K562 (cell line): Measurements from ENCODE around the gene PRKG2. TPM values are rescaled to one million over a fixed set of nuclear protein-coding genes. Genes with fewer than 3 reads are reported as not detected.

ENCODE experiments used
- ATAC-seq: fragments of 200-7000 bp; cut with Tn5 transposase; 3 replicates; pipeline ENCODE4 v1.9.1; 2020; ENCODE audit warnings: moderate library complexity
- BruUV-seq: library from RNA; stranded (reverse); fragments of 400-500 nt; replicated peaks from 2 replicates; lab custom pipeline; 2021; lab: Mats Ljungman, UMichigan
- CTCF ChIA-PET: fragments of 300-600 bp; formaldehyde crosslinking; extraction: SDS; loops from one replicate; lab custom pipeline; 2021; ENCODE audit warnings: low intra/inter-chr PET ratio; lab: Yijun Ruan, JAX
- POLR2A ChIA-PET: fragments of 300-600, 350-650 bp; sonication (Branson Sonifier 250); formaldehyde crosslinking; extraction: SDS; loops from one replicate; lab custom pipeline; 2021; ENCODE audit warnings: antibody characterized with exemption, inconsistent platforms; lab: Yijun Ruan, JAX
- DNase-seq, 4 experiments: peaks; one replicate each; pipeline versions ENCODE4 v3.0.0 to v3.0.0-alpha.2; 2011 to 2018; ENCODE audit warnings: low spot score in 3 of 4, mixed read lengths in 3 of 4; ENCODE audit errors: extremely low read depth in 1 of 4
- FAIRE-seq: peaks from 2 replicates; lab custom pipeline; 2011; peaks lifted over from hg19 to GRCh38; lab: Jason Lieb, UNC
- H2AFZ ChIP-seq: 2 replicates; pipeline ENCODE4 v1.6.0; 2011; ENCODE audit warnings: low read depth, low read length, control low read depth, inconsistent platforms
- H3K27ac ChIP-seq: fragments of 200-600 bp; 3 replicates; pipeline ENCODE4 v1.8.0; 2011; ENCODE audit warnings: low read depth, mild to moderate bottlenecking, control low read depth, inconsistent platforms, low read length, moderate library complexity, mixed read lengths; ENCODE audit errors: extremely low read depth
- H3K27me3 ChIP-seq, 2 experiments: fragments of 300-600 bp in 1 of 2; 2 replicates in 1 of 2; 3 replicates in 1 of 2; pipeline versions ENCODE4 v1.6.0 to v1.8.0; 2011; ENCODE audit warnings: inconsistent platforms in 2 of 2, low read length in 2 of 2, mild to moderate bottlenecking in 1 of 2, mixed read lengths in 1 of 2, moderate library complexity in 1 of 2; ENCODE audit not compliant: control insufficient read depth in 2 of 2, insufficient read depth in 2 of 2
- H3K36me3 ChIP-seq: fragments of 300-600 bp; 3 replicates; pipeline ENCODE4 v1.8.0; 2011; ENCODE audit warnings: mild to moderate bottlenecking, low read length, inconsistent platforms; ENCODE audit not compliant: control insufficient read depth, insufficient read depth
- H3K4me1 ChIP-seq, 2 experiments: fragments of 200-600 bp in 1 of 2; replicated peaks in 1 of 2; 2 replicates in 1 of 2; 3 replicates in 1 of 2; pipeline versions ENCODE4 v1.5.1 to v1.8.0; 2011; ENCODE audit warnings: inconsistent platforms in 2 of 2, low read length in 2 of 2, mild to moderate bottlenecking in 1 of 2, mixed read lengths in 1 of 2, moderate library complexity in 1 of 2; ENCODE audit not compliant: control insufficient read depth in 2 of 2, insufficient read depth in 2 of 2
- H3K4me2 ChIP-seq: 2 replicates; pipeline ENCODE4 v1.6.1; 2011; ENCODE audit warnings: low read length, control low read depth, inconsistent platforms, mixed read lengths; ENCODE audit not compliant: insufficient read depth
- H3K4me3 ChIP-seq: fragments of 200-600 bp; sonication (generic), shearing (Covaris generic); 2 replicates; pipeline ENCODE4 v1.5.1; 2016; ENCODE audit warnings: control low read depth, inconsistent platforms
- H3K79me2 ChIP-seq: fragments of 200-600 bp; 3 replicates; pipeline ENCODE4 v1.8.0; 2011; ENCODE audit warnings: low read length, inconsistent platforms; ENCODE audit not compliant: control insufficient read depth, insufficient read depth
- H3K9ac ChIP-seq, 2 experiments: 2 replicates each; pipeline versions ENCODE4 v1.6.0 to v1.6.1; 2011; ENCODE audit warnings: low read depth in 2 of 2, low read length in 2 of 2, control low read depth in 1 of 2, inconsistent platforms in 1 of 2, mild to moderate bottlenecking in 1 of 2, mixed read lengths in 1 of 2; ENCODE audit not compliant: insufficient read depth in 1 of 2
- H3K9me1 ChIP-seq: one replicate; pipeline ENCODE4 v1.6.0; 2011; ENCODE audit warnings: inconsistent platforms, mild to moderate bottlenecking, low read length, moderate library complexity; ENCODE audit not compliant: control insufficient read depth, insufficient read depth
- H3K9me3 ChIP-seq: replicated peaks from 2 replicates; pipeline ENCODE4 v1.5.1; 2011; ENCODE audit warnings: low read depth, low read length, inconsistent platforms; ENCODE audit not compliant: control insufficient read depth, insufficient read depth
- H4K20me1 ChIP-seq: replicated peaks from 2 replicates; pipeline ENCODE4 v1.6.1; 2011; ENCODE audit warnings: low read length, inconsistent platforms, mixed read lengths; ENCODE audit not compliant: control insufficient read depth, insufficient read depth
- CCNT2 ChIP-seq: IDR thresholded peaks from 2 replicates; pipeline ENCODE4 v1.6.1; 2011; ENCODE audit warnings: borderline replicate concordance, low read depth, mild to moderate bottlenecking, moderate library complexity, mixed read lengths, low read length; ENCODE audit not compliant: insufficient read length; ENCODE audit errors: extremely low read depth
- NUFIP1 ChIP-seq: fragments of 450-650 bp; IDR thresholded peaks from 2 replicates; pipeline ENCODE4 v1.6.1; 2018; ENCODE audit not compliant: partially characterized antibody
- POLR2G ChIP-seq: fragments of 200-400 bp; formaldehyde crosslinking; IDR thresholded peaks from 2 replicates; pipeline ENCODE4 v1.6.1; 2017; ENCODE audit warnings: low read depth, mild to moderate bottlenecking, antibody characterized with exemption, low read length, moderate library complexity
- TBP ChIP-seq: optimal IDR thresholded peaks from 2 replicates; pipeline ENCODE3; 2011; ENCODE audit warnings: low read depth, low read length, improper control_type of control experiment
- ZBED1 ChIP-seq: IDR thresholded peaks from 2 replicates; pipeline ENCODE4 v1.6.1; 2014
- ZNF696 ChIP-seq: fragments of 250-450 bp; sonication (Bioruptor Pico); conservative IDR thresholded peaks from 2 replicates; pipeline ENCODE4 v1.4.0; 2020; ENCODE audit warnings: mild to moderate bottlenecking, moderate library complexity
- in situ Hi-C: fragments of 300-500 bp; cut with MboI; formaldehyde crosslinking; loops from 4 replicates; pipeline ENCODE4 v1.15.0; 2018; ENCODE audit warnings: inconsistent platforms, mixed read lengths
- intact Hi-C: fragments of 100-400 bp; cut with micrococcal nuclease; formaldehyde crosslinking; loops from 2 replicates; pipeline ENCODE4 v1.14.2; 2022
- polyA plus RNA-seq, 8 experiments: library from polyadenylated mRNA; depleted of rRNA in 4 of 8; stranded (reverse) in 5 of 8; unstranded in 3 of 8; fragments of >200 nt; fragmentation: Nextera tagmentation in 2 of 8; fragmentation: Illumina TruSeq in 1 of 8; extraction: Ambion mirVana in 2 of 8; extraction: Trizol in 1 of 8; gene quantifications; 2 replicates each; pipeline versions ENCODE4 v1.2.1 to v1.2.3, GENCODE V29; 2011 to 2014; ENCODE audit warnings: inconsistent platforms in 1 of 8, missing spikeins in 1 of 8
- total RNA-seq, 7 experiments: library from RNA; depleted of rRNA in 6 of 7; stranded (reverse); fragments of >200 nt in 6 of 7; fragmentation: Illumina TruSeq in 2 of 7; extraction: Trizol in 2 of 7; gene quantifications; 2 replicates each; pipeline versions ENCODE4 v1.2.1 to v1.2.3, GENCODE V29; 2011 to 2021; ENCODE audit warnings: low replicate concordance in 1 of 7
- TF ChIP-seq, protein P1 (sequence below): fragments of 200-600 bp; sonication (generic); IDR thresholded peaks from one replicate; pipeline ENCODE4 v1.6.1; 2012; ENCODE audit warnings: mild to moderate bottlenecking, low read depth, low read length, inconsistent platforms
- TF ChIP-seq, protein P2 (sequence below): IDR thresholded peaks from 2 replicates; pipeline ENCODE4 v1.6.1; 2014; ENCODE audit warnings: antibody characterized with exemption
- TF ChIP-seq, protein P3 (sequence below): fragments of 250-450 bp; sonication (Bioruptor Pico); IDR thresholded peaks from 2 replicates; pipeline ENCODE4 v1.8.0; 2021; ENCODE audit warnings: moderate library complexity, mild to moderate bottlenecking, inconsistent platforms

Gene PRKG2
- total and polyA plus RNA-seq, 9 of the 15 experiments (the other 6 are each of a cell fraction or from before 2014, with no cell fraction given), result 0.01 to 0.68 (median 0.34) TPM

DNA sequence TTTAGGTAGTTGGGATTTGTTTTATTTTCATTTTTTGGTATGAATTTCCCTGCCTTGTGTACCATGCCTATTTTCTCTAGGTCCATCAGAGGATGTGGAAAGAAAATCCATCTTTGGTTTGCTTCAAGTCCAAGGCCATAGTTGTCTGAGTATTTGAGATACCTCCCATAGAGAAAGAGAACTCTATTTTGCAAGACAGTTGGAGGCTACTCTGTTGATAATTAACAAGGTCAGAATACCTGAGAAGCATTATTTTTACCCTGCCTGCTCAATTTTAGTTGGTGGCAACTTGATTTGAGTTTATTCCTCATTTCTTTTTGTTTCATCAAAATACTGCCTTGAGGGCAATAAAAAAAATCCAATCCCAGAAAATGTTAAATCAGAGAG is 153.7 kb downstream of the PRKG2 start:
- no peaks in the 10 kb centered on the region for H4K20me1 ChIP-seq
- H3K9ac ChIP-seq, result no peak overlapping the region
- intact Hi-C loops (no loop called here), in situ Hi-C loops (no loop called here)
- no peak overlapping the region for H2AFZ ChIP-seq
- ChIA-PET POLR2A (no interaction called here), CTCF (no interaction called here)
- no peak for FAIRE-seq
- no peaks in the 10 kb centered on the region for H3K9me1 ChIP-seq
- H3K79me2 ChIP-seq, result no peaks in the 10 kb centered on the region
- H3K4me3 ChIP-seq, result no peak overlapping the region
- no peak overlapping the region for H3K4me2 ChIP-seq
- H3K27me3 ChIP-seq, result no peaks in the 10 kb centered on the region
- no TSS peak for BruUV-seq
- H3K4me1 ChIP-seq, result no peaks in the 10 kb centered on the region
- no peak for DNase-seq
- H3K9me3 ChIP-seq, result no peaks in the 10 kb centered on the region
- H3K36me3 ChIP-seq, result no peaks in the 10 kb centered on the region
- no peak for ATAC-seq
- no peak overlapping the region for H3K27ac ChIP-seq
- TF ChIP-seq CCNT2 (no peak), TBP (no peak), ZNF696 (CRISPR knock-in tag) (no peak), POLR2G (no peak), NUFIP1 (no peak), ZBED1 (no peak)
- TF ChIP-seq, protein P1, sequence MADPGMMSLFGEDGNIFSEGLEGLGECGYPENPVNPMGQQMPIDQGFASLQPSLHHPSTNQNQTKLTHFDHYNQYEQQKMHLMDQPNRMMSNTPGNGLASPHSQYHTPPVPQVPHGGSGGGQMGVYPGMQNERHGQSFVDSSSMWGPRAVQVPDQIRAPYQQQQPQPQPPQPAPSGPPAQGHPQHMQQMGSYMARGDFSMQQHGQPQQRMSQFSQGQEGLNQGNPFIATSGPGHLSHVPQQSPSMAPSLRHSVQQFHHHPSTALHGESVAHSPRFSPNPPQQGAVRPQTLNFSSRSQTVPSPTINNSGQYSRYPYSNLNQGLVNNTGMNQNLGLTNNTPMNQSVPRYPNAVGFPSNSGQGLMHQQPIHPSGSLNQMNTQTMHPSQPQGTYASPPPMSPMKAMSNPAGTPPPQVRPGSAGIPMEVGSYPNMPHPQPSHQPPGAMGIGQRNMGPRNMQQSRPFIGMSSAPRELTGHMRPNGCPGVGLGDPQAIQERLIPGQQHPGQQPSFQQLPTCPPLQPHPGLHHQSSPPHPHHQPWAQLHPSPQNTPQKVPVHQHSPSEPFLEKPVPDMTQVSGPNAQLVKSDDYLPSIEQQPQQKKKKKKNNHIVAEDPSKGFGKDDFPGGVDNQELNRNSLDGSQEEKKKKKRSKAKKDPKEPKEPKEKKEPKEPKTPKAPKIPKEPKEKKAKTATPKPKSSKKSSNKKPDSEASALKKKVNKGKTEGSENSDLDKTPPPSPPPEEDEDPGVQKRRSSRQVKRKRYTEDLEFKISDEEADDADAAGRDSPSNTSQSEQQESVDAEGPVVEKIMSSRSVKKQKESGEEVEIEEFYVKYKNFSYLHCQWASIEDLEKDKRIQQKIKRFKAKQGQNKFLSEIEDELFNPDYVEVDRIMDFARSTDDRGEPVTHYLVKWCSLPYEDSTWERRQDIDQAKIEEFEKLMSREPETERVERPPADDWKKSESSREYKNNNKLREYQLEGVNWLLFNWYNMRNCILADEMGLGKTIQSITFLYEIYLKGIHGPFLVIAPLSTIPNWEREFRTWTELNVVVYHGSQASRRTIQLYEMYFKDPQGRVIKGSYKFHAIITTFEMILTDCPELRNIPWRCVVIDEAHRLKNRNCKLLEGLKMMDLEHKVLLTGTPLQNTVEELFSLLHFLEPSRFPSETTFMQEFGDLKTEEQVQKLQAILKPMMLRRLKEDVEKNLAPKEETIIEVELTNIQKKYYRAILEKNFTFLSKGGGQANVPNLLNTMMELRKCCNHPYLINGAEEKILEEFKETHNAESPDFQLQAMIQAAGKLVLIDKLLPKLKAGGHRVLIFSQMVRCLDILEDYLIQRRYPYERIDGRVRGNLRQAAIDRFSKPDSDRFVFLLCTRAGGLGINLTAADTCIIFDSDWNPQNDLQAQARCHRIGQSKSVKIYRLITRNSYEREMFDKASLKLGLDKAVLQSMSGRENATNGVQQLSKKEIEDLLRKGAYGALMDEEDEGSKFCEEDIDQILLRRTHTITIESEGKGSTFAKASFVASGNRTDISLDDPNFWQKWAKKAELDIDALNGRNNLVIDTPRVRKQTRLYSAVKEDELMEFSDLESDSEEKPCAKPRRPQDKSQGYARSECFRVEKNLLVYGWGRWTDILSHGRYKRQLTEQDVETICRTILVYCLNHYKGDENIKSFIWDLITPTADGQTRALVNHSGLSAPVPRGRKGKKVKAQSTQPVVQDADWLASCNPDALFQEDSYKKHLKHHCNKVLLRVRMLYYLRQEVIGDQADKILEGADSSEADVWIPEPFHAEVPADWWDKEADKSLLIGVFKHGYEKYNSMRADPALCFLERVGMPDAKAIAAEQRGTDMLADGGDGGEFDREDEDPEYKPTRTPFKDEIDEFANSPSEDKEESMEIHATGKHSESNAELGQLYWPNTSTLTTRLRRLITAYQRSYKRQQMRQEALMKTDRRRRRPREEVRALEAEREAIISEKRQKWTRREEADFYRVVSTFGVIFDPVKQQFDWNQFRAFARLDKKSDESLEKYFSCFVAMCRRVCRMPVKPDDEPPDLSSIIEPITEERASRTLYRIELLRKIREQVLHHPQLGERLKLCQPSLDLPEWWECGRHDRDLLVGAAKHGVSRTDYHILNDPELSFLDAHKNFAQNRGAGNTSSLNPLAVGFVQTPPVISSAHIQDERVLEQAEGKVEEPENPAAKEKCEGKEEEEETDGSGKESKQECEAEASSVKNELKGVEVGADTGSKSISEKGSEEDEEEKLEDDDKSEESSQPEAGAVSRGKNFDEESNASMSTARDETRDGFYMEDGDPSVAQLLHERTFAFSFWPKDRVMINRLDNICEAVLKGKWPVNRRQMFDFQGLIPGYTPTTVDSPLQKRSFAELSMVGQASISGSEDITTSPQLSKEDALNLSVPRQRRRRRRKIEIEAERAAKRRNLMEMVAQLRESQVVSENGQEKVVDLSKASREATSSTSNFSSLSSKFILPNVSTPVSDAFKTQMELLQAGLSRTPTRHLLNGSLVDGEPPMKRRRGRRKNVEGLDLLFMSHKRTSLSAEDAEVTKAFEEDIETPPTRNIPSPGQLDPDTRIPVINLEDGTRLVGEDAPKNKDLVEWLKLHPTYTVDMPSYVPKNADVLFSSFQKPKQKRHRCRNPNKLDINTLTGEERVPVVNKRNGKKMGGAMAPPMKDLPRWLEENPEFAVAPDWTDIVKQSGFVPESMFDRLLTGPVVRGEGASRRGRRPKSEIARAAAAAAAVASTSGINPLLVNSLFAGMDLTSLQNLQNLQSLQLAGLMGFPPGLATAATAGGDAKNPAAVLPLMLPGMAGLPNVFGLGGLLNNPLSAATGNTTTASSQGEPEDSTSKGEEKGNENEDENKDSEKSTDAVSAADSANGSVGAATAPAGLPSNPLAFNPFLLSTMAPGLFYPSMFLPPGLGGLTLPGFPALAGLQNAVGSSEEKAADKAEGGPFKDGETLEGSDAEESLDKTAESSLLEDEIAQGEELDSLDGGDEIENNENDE, result no peak
- TF ChIP-seq, protein P2, sequence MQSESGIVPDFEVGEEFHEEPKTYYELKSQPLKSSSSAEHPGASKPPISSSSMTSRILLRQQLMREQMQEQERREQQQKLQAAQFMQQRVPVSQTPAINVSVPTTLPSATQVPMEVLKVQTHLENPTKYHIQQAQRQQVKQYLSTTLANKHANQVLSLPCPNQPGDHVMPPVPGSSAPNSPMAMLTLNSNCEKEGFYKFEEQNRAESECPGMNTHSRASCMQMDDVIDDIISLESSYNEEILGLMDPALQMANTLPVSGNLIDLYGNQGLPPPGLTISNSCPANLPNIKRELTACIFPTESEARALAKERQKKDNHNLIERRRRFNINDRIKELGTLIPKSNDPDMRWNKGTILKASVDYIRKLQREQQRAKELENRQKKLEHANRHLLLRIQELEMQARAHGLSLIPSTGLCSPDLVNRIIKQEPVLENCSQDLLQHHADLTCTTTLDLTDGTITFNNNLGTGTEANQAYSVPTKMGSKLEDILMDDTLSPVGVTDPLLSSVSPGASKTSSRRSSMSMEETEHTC, result no peak
- TF ChIP-seq, protein P3, sequence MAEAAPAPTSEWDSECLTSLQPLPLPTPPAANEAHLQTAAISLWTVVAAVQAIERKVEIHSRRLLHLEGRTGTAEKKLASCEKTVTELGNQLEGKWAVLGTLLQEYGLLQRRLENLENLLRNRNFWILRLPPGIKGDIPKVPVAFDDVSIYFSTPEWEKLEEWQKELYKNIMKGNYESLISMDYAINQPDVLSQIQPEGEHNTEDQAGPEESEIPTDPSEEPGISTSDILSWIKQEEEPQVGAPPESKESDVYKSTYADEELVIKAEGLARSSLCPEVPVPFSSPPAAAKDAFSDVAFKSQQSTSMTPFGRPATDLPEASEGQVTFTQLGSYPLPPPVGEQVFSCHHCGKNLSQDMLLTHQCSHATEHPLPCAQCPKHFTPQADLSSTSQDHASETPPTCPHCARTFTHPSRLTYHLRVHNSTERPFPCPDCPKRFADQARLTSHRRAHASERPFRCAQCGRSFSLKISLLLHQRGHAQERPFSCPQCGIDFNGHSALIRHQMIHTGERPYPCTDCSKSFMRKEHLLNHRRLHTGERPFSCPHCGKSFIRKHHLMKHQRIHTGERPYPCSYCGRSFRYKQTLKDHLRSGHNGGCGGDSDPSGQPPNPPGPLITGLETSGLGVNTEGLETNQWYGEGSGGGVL (CRISPR knock-in tag), result no peak
